ENCODE results near the gene SMARCD1.

The SMARCD1 gene

DNA sequence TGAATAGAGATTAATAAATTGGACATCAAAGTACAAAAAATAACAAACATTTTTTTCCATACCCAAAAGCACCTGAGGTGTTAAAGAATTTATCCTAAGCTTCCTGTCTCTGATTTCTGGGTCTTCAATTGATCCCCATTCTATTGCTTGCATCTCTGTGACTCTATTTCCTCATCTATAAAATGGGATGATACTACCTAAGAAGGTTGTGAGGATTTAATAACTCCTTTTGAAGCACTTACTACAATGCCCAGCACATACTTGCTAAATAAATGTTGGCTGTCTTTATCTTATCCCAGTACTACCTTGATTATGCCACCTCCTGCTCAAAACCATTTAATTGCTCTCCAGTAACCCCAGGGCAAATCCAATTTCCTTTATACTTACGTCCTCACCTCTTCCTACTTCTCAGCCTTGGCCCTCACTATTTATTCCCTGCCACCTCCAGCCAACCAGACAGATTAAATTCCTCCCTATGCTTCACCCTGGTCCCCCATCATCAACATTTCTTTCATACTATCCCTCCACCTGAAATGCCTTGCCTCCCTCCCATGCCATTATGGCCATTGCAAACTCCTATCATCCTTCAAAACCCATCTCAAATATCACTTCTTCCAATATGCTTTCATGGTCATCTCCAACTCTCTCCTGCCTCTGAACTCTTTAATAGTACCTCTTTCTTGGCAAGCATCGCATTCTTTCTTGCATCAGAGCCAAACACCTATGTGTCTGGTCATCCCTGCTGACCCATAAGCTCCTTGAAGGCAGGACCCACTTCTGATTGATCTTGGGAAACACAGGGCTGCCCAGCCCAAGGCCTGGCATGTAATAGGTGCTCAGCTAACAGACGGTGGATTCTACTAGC, 35.7 kb upstream of the SMARCD1 start:
- H3K4me3 ChIP-seq (ENCODE audit: low read length): no peak overlapping the region
- DNase-seq (ENCODE audit: low read depth): no peak
- H3K4me1 ChIP-seq (ENCODE audit: control insufficient read depth, insufficient read depth, low read length): peaks cover 5% of the 10 kb centered on the region
- H3K27me3 ChIP-seq (replicated peaks; ENCODE audit: control insufficient read depth, insufficient read depth, low read length): peaks cover 16% of the 10 kb centered on the region
- H3K9me3 ChIP-seq (ENCODE audit: control insufficient read depth, low read length): no peaks in the 10 kb centered on the region
- H3K9ac ChIP-seq (ENCODE audit: low read length): no peak overlapping the region
- no peaks in the 10 kb centered on the region for H3K36me3 ChIP-seq (ENCODE audit: control insufficient read depth, insufficient read depth, low read length, severe bottlenecking)

DNA sequence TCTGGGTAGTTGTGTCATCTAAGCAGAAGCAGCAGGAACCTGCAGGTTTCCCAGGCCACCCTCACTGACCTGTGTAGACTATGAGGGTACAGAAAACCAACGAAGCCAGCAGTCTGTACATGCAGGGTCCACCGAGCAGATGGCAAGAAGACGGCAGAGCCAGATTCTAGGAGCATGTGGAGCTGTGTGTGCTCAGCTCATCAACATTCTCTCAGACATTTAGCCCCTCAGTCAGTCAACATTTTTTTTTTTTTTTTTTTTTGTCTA, 35.1 kb upstream of the SMARCD1 start:
- Histone ChIP-seq H3K9me3 (ENCODE audit: control insufficient read depth, low read length) (no peaks in the 10 kb centered on the region), H3K36me3 (ENCODE audit: control insufficient read depth, insufficient read depth, low read length, severe bottlenecking) (no peaks in the 10 kb centered on the region), H3K9ac (ENCODE audit: low read length) (peak overlapping the region; percentile 71), H3K27me3 (replicated peaks; ENCODE audit: control insufficient read depth, insufficient read depth, low read length) (peaks cover 16% of the 10 kb centered on the region), H3K4me1 (ENCODE audit: control insufficient read depth, insufficient read depth, low read length) (peaks cover 5% of the 10 kb centered on the region), H3K4me3 (ENCODE audit: low read length) (peak overlapping the region; percentile 71)
- DNase-seq (ENCODE audit: low read depth): no peak

DNA sequence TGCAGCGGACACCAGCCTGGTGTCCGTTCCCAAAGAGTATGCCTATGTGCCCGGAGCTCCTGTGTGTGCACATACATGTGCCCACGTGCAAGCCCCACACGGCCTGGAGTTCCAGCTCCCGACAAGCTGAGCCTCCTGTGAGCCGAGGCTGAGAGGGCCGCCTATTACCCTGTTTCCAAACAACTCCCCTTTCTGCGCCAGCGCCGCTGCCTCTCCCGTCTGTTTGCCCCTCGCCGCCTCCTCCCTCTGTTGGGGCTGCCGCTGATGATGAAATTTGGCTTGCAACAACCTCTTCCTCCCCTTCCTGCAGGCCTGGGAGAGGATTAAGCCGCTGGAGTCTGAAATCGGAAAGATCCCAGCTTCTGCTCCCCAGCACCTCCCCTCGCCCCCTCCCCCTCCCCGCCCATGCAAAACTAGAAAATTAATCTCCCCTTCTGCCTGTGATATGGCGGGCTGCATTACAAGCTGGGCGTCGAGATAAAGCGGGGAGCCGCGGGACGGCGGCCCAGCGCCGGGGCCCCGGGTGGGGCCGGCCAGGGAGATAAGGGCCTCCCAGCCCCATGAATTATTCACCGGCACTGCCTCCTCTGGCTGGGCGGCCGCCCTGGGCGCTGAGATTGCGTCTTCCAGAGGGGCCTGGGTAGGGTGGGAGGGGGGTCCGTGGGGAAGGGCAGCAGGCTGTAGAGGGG, 34.6 kb upstream of the SMARCD1 start:
- no peaks in the 10 kb centered on the region for H3K9me3 ChIP-seq (ENCODE audit: control insufficient read depth, low read length)
- peak overlapping the region; percentile 71 for H3K4me3 ChIP-seq (ENCODE audit: low read length)
- no peaks in the 10 kb centered on the region for H3K36me3 ChIP-seq (ENCODE audit: control insufficient read depth, insufficient read depth, low read length, severe bottlenecking)
- H3K9ac ChIP-seq (ENCODE audit: low read length): peak overlapping the region; percentile 71
- peak; percentile 80 for DNase-seq (ENCODE audit: low read depth)
- H3K27me3 ChIP-seq (replicated peaks; ENCODE audit: control insufficient read depth, insufficient read depth, low read length): peaks cover 18% of the 10 kb centered on the region
- peaks cover 5% of the 10 kb centered on the region for H3K4me1 ChIP-seq (ENCODE audit: control insufficient read depth, insufficient read depth, low read length)

DNA sequence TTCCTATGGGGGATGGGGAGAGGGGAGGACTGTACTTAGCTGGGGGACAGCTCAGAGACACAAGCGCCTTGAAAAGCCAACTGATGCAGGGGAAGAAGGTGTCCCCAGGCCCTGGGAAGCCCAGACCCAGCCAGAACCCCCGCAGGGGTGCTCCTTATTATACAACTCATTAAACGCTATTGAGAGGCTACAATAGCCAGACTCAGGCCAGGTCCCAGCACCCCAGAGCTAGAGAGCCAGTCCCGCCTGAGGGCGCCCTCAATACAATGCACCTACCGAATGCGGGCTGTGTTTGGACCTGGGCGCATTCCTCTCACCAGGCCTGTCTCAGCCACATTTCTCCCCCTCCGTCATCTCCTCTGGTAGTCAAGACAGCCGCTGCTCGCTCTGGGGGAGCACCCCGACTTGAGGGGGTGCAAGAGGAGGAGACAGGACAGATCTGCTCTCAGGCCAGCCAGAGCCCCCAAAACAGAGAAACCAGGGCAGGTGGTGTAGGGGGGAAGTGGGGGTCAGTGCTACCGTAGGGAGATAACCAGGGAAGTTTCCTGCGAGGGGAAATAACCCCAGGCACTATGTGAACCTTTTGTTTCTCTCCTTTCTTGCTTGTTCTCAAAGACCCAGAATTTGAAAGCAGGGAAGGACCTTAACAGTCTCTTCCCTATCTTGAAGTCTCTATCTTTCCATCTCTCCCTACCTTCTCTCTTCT, 33.9 kb upstream of the SMARCD1 start:
- Histone ChIP-seq H3K9me3 (ENCODE audit: control insufficient read depth, low read length) (no peaks in the 10 kb centered on the region), H3K4me3 (ENCODE audit: low read length) (no peak overlapping the region), H3K36me3 (ENCODE audit: control insufficient read depth, insufficient read depth, low read length, severe bottlenecking) (no peaks in the 10 kb centered on the region), H3K27me3 (replicated peaks; ENCODE audit: control insufficient read depth, insufficient read depth, low read length) (peaks cover 23% of the 10 kb centered on the region), H3K4me1 (ENCODE audit: control insufficient read depth, insufficient read depth, low read length) (peaks cover 5% of the 10 kb centered on the region), H3K9ac (ENCODE audit: low read length) (no peak overlapping the region)
- DNase-seq (ENCODE audit: low read depth): no peak

DNA sequence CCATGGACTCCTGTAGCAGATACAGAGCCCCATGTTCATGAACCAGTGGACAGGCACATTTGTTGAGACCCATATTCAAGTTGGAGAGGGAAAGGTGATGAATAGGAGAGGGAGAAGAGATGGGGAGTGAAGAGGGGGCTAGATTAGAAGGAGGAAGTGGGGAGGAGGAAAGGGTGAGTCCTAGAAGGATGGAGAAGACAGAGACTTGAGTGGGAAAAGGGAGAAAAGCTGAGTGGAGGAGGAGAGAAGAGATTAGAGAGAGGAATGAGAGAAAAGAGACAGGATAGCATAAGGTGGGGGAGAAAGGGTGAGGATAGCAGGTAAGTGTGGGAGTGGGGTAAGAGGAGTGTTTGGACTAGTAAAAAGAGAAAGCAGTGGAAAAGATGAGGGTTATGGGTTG, 32.6 kb upstream of the SMARCD1 start:
- Histone ChIP-seq H3K9me3 (ENCODE audit: control insufficient read depth, low read length) (no peaks in the 10 kb centered on the region), H3K27me3 (replicated peaks; ENCODE audit: control insufficient read depth, insufficient read depth, low read length) (peaks cover 30% of the 10 kb centered on the region), H3K36me3 (ENCODE audit: control insufficient read depth, insufficient read depth, low read length, severe bottlenecking) (no peaks in the 10 kb centered on the region), H3K9ac (ENCODE audit: low read length) (no peak overlapping the region), H3K4me1 (ENCODE audit: control insufficient read depth, insufficient read depth, low read length) (peaks cover 11% of the 10 kb centered on the region), H3K4me3 (ENCODE audit: low read length) (no peak overlapping the region)
- DNase-seq (ENCODE audit: low read depth): no peak

DNA sequence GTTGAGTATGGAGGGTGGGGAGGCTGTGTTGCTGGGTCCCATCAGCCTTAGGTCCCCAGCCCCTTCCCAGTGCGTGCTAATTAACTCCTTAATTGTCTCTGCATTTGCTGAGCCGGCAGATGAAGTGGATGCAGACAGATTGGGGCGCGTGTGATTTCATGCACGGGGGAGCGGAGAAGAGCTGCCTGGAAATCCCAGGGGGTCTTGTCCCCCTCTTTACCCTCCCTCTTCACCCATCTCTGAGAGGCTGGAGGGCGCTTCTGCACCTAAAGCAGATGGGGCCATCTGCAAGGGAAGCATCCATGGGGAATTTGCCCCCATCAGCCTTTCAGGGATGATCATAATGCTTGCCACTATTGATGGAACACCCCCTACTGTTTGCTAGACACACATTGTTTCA, 32.2 kb upstream of the SMARCD1 start:
- peaks cover 30% of the 10 kb centered on the region for H3K27me3 ChIP-seq (replicated peaks; ENCODE audit: control insufficient read depth, insufficient read depth, low read length)

GRCh38 chr12:50053583-50053982, 31.6 kb upstream of the SMARCD1 start:
- Histone ChIP-seq H3K4me3 (ENCODE audit: low read length) (no peak overlapping the region), H3K9ac (ENCODE audit: low read length) (no peak overlapping the region), H3K9me3 (ENCODE audit: control insufficient read depth, low read length) (no peaks in the 10 kb centered on the region), H3K27me3 (replicated peaks; ENCODE audit: control insufficient read depth, insufficient read depth, low read length) (peaks cover 30% of the 10 kb centered on the region), H3K4me1 (ENCODE audit: control insufficient read depth, insufficient read depth, low read length) (peaks cover 11% of the 10 kb centered on the region), H3K36me3 (ENCODE audit: control insufficient read depth, insufficient read depth, low read length, severe bottlenecking) (no peaks in the 10 kb centered on the region)
- DNase-seq (ENCODE audit: low read depth): no peak

More for the DNA sequence above, 32.2 kb upstream of the SMARCD1 start:
- Histone ChIP-seq H3K36me3 (ENCODE audit: control insufficient read depth, insufficient read depth, low read length, severe bottlenecking) (no peaks in the 10 kb centered on the region), H3K9ac (ENCODE audit: low read length) (no peak overlapping the region), H3K4me3 (ENCODE audit: low read length) (no peak overlapping the region), H3K9me3 (ENCODE audit: control insufficient read depth, low read length) (no peaks in the 10 kb centered on the region), H3K4me1 (ENCODE audit: control insufficient read depth, insufficient read depth, low read length) (peaks cover 11% of the 10 kb centered on the region)
- no peak for DNase-seq (ENCODE audit: low read depth)

- peak; percentile 74 for DNase-seq (ENCODE audit: low read depth)
- H3K4me3 ChIP-seq (ENCODE audit: low read length): no peak overlapping the region
- no peaks in the 10 kb centered on the region for H3K36me3 ChIP-seq (ENCODE audit: control insufficient read depth, insufficient read depth, low read length, severe bottlenecking)
Observed at GRCh38 chr12:50055831-50056638, 29.1 kb upstream of the SMARCD1 start.

GRCh38 chr12:50056639-50056976, 28.5 kb upstream of the SMARCD1 start:
- Histone ChIP-seq H3K9me3 (ENCODE audit: control insufficient read depth, low read length) (no peaks in the 10 kb centered on the region), H3K36me3 (ENCODE audit: control insufficient read depth, insufficient read depth, low read length, severe bottlenecking) (no peaks in the 10 kb centered on the region), H3K9ac (ENCODE audit: low read length) (peak overlapping the region; percentile 76), H3K27me3 (replicated peaks; ENCODE audit: control insufficient read depth, insufficient read depth, low read length) (peaks cover 30% of the 10 kb centered on the region), H3K4me1 (ENCODE audit: control insufficient read depth, insufficient read depth, low read length) (peaks cover 17% of the 10 kb centered on the region), H3K4me3 (ENCODE audit: low read length) (peak overlapping the region; percentile 79)
- no peak for DNase-seq (ENCODE audit: low read depth)

More at GRCh38 chr12:50055831-50056638, 29.1 kb upstream of the SMARCD1 start:
- no peak overlapping the region for H3K9ac ChIP-seq (ENCODE audit: low read length)
- H3K27me3 ChIP-seq (replicated peaks; ENCODE audit: control insufficient read depth, insufficient read depth, low read length): peaks cover 30% of the 10 kb centered on the region
- H3K4me1 ChIP-seq (ENCODE audit: control insufficient read depth, insufficient read depth, low read length): peaks cover 11% of the 10 kb centered on the region
- H3K9me3 ChIP-seq (ENCODE audit: control insufficient read depth, low read length): no peaks in the 10 kb centered on the region

GRCh38 chr12:50057000-50057841, 27.9 kb upstream of the SMARCD1 start, which contains the start of gene ASIC1:
Gene ASIC1, plus strand, starts transcription at chr12:50057596. Its CDS starts 1,171 bp downstream, at chr12:50058767.
- Histone ChIP-seq H3K9me3 (ENCODE audit: control insufficient read depth, low read length) (no peaks in the 10 kb centered on the region), H3K9ac (ENCODE audit: low read length) (peak within 1 kb of the TSS; percentile 76), H3K4me1 (ENCODE audit: control insufficient read depth, insufficient read depth, low read length) (peaks cover 17% of the 10 kb centered on the region), H3K27me3 (replicated peaks; ENCODE audit: control insufficient read depth, insufficient read depth, low read length) (peaks cover 27% of the 10 kb centered on the region), H3K4me3 (ENCODE audit: low read length) (peak within 1 kb of the TSS; percentile 79), H3K36me3 (ENCODE audit: control insufficient read depth, insufficient read depth, low read length, severe bottlenecking) (no peaks in the 10 kb centered on the region)
- DNase-seq (ENCODE audit: low read depth): peak; percentile 89

Data from adipocyte (in vitro differentiated cells).